ENCODE measurements around the gene GREM1. TPM values are rescaled to one million over a fixed set of nuclear protein-coding genes. Genes with fewer than 3 reads are reported as not detected.

GREM1 gene
- total RNA-seq, 1 donor from 2014 or later, result not detected

Other genes starting within 250 kb of the GREM1 start
- 4.1 and 4.5 TPM in 2 replicates for gene GOLGA8N, start 124.5 kb upstream of the GREM1 start, total RNA-seq
- gene ARHGAP11A, start 102.5 kb upstream of the GREM1 start, total RNA-seq, result 95.7 and 98.2 TPM in 2 replicates
- 1.5 and 2.2 TPM in 2 replicates for gene SCG5, start 76.3 kb upstream of the GREM1 start, total RNA-seq

Measured in activated CD4-positive, alpha-beta T cell treated with anti-CD3 and anti-CD28 coated beads, Interleukin-2, amount 10 ng/mL, durations not matched to agents 24 days and 14 days (primary cell).